Activated CD4-positive, alpha-beta T cell treated with anti-CD3 and anti-CD28 coated beads, Interleukin-2, amount 50 U/mL, for 16 hours (primary cell): ENCODE measurements around the gene RABGGTA.

ENCODE experiments used
- DNase-seq: peaks from one replicate; pipeline ENCODE4 v3.0.0-alpha.2; 2020

The RABGGTA gene

GRCh38 chr14:24279301-24280186 is 8.1 kb upstream of the RABGGTA start:
- DNase-seq: peak; percentile 66

GRCh38 chr14:24278424-24278823 is 7.0 kb upstream of the RABGGTA start:
- DNase-seq: no peak

GRCh38 chr14:24277606-24278321 is 6.4 kb upstream of the RABGGTA start:
- DNase-seq: no peak

GRCh38 chr14:24277071-24277470 is 5.7 kb upstream of the RABGGTA start:
- DNase-seq: no peak

GRCh38 chr14:24274101-24274543 is 2.7 kb upstream of the RABGGTA start:
- DNase-seq: peak; percentile 92

- DNase-seq: no peak
Observed at GRCh38 chr14:24273422-24273998, 2.1 kb upstream of the RABGGTA start.

GRCh38 chr14:24272467-24272866 is 1.1 kb upstream of the RABGGTA start:
- no peak for DNase-seq

GRCh38 chr14:24271834-24272263 is 452 bp upstream of the RABGGTA start:
- no peak for DNase-seq

- no peak for DNase-seq
Observed at GRCh38 chr14:24270537-24271133, 762 bp downstream of the RABGGTA start.

GRCh38 chr14:24269910-24270536 is 1.4 kb downstream of the RABGGTA start:
- DNase-seq: no peak

- no peak for DNase-seq
Observed at GRCh38 chr14:24269368-24269767, 2.0 kb downstream of the RABGGTA start.

- DNase-seq: no peak
Observed at GRCh38 chr14:24268225-24268624, 3.2 kb downstream of the RABGGTA start.

GRCh38 chr14:24267516-24267915 is 3.9 kb downstream of the RABGGTA start:
- DNase-seq: no peak

- no peak for DNase-seq
Observed at GRCh38 chr14:24266344-24267244, 4.8 kb downstream of the RABGGTA start.

- DNase-seq: no peak
Observed at GRCh38 chr14:24264298-24264697, 7.1 kb downstream of the RABGGTA start.

GRCh38 chr14:24263848-24264247 is 7.5 kb downstream of the RABGGTA start:
- no peak for DNase-seq

GRCh38 chr14:24262821-24263733 is 8.3 kb downstream of the RABGGTA start, which contains the start of gene TGM1:
TSS of gene TGM1 (minus strand) at chr14:24263177. CDS start at chr14:24262352, 825 bp downstream.
- no peak for DNase-seq

GRCh38 chr14:24261969-24262327 is 9.4 kb downstream of the RABGGTA start:
- DNase-seq: no peak

GRCh38 chr14:24261256-24261968 is 10.0 kb downstream of the RABGGTA start:
- no peak for DNase-seq

- no peak for DNase-seq
Observed at GRCh38 chr14:24260780-24261157, 10.6 kb downstream of the RABGGTA start.
